Testis (tissue), 3 donors: ENCODE measurements around the gene CDH23. TPM values are rescaled to one million over a fixed set of nuclear protein-coding genes. Genes with fewer than 3 reads are reported as not detected.
A peak's percentile ranks its signal among the peaks of the same experiment; 100 is the strongest.

Experiments
- DNase-seq: peaks from one replicate; pipeline ENCODE4 v3.0.0-alpha.2; 2019
- H3K27ac ChIP-seq, 2 donors: fragments of 200-600 bp; sonication (generic); one replicate each; pipeline ENCODE4 v1.5.1; 2019
- H3K27me3 ChIP-seq: fragments of 200-600 bp; sonication (generic); one replicate; pipeline ENCODE4 v1.5.1; 2019
- H3K36me3 ChIP-seq: fragments of 200-600 bp; sonication (generic); one replicate; pipeline ENCODE4 v1.5.1; 2017; ENCODE audit warnings: low read depth; ENCODE audit errors: missing control alignments
- H3K4me1 ChIP-seq: fragments of 200-600 bp; sonication (generic); one replicate; pipeline ENCODE4 v1.5.1; 2019
- H3K4me3 ChIP-seq, 2 donors: fragments of 200-600 bp; sonication (generic); one replicate each; pipeline ENCODE4 v1.5.1; 2017 to 2019
- H3K9me3 ChIP-seq: fragments of 200-600 bp; sonication (generic); one replicate; pipeline ENCODE4 v1.5.1; 2017
- POLR2A ChIP-seq: fragments of 450-650 bp; IDR thresholded peaks from one replicate; pipeline ENCODE4 v1.6.1; 2017; ENCODE audit warnings: antibody characterized with exemption, mild to moderate bottlenecking, moderate library complexity
- WGBS, 2 donors: methylation state at CpG; one replicate each; pipeline ENCODE4 v1.1.5; 2018; 5-methylcytosine and 5-hydroxymethylcytosine counted together
- intact Hi-C: fragments of 100-400 bp; cut with DNase I; formaldehyde crosslinking; loops from one replicate; pipeline ENCODE4 v1.15.1; 2023; ENCODE audit warnings: low total_unique reads
- polyA plus RNA-seq: library from polyadenylated mRNA; stranded (reverse); fragments of 350-450 nt; fragmentation: Illumina TruSeq; extraction: RNeasy Lipid Tissue Mini Kit (QIAGEN cat#74804); gene quantifications from one replicate; pipeline ENCODE4 v1.2.3, GENCODE V29; 2014; ENCODE audit warnings: low read depth, low replicate concordance; ENCODE audit not compliant: insufficient read depth
- total RNA-seq, 2 donors: library from RNA; depleted of rRNA; stranded (reverse); fragments of >200 nt; gene quantifications; one replicate each; pipeline ENCODE4 v1.2.3, GENCODE V29; 2016
- TF ChIP-seq, protein P1 (sequence below), 3 experiments: fragments of 450-650 bp in 2 of 3; fragments of 200-600 bp in 1 of 3; sonication (generic) in 1 of 3; IDR thresholded peaks; one replicate each; pipeline ENCODE4 v1.5.1; 2016 to 2019; ENCODE audit warnings: antibody characterized with exemption in 3 of 3, mild to moderate bottlenecking in 2 of 3, moderate library complexity in 1 of 3

CDH23 gene
- total and polyA plus RNA-seq, 3 donors from 2014 or later, result 29.8 to 125 (median 81.7) TPM

DNA sequence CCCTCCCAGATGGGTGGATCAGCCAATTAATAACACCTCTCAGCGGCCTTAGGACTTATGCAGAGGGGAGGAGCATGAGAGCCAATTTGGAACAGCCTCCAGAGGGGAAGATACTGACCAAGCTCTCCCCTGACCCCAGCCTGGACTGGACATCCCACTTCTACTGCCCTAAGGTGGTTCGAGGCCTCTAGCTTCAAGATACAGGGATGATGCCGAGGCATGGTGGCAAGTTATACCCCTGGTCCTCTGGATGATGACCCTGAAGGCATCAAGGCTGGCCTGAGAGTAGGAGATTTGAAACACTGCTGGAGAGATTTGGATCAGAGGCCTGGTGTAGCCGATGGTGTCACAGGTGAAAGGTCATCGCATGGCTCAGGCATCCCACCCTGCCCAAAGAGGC, 3.2 kb downstream of the CDH23 start:
- H3K27me3 ChIP-seq, result no peaks in the 10 kb centered on the region
- WGBS, 2 donors, result 97 to 100% methylated on average over 2 to 5 of the region's 5 CpGs

DNA sequence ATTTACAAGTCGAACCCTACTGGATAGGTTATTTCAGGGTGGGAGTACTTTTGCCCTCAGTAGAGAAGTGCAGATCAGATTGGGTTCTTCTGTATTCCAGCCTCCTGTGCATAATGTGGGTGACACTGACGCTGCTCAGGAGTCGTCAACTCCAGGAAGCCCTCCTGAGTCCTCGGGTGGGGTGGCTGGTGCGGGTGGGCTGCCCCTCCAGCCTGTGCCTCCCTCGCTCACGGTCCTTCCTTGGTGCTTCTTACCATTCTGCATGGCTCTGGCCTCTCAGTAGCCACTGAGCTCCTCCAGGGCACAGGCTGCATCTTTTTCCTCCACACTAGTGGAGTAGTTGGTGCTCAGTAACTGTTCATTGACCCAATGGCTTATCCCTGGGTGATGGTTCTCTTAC, 4.3 kb downstream of the CDH23 start:
- DNase-seq, result no peak
- intact Hi-C loops, result no loop called here
- H3K4me3 ChIP-seq, result no peak overlapping the region
- no peaks in the 10 kb centered on the region for H3K36me3 ChIP-seq
- TF ChIP-seq POLR2A, result no peak
- TF ChIP-seq, protein P1, sequence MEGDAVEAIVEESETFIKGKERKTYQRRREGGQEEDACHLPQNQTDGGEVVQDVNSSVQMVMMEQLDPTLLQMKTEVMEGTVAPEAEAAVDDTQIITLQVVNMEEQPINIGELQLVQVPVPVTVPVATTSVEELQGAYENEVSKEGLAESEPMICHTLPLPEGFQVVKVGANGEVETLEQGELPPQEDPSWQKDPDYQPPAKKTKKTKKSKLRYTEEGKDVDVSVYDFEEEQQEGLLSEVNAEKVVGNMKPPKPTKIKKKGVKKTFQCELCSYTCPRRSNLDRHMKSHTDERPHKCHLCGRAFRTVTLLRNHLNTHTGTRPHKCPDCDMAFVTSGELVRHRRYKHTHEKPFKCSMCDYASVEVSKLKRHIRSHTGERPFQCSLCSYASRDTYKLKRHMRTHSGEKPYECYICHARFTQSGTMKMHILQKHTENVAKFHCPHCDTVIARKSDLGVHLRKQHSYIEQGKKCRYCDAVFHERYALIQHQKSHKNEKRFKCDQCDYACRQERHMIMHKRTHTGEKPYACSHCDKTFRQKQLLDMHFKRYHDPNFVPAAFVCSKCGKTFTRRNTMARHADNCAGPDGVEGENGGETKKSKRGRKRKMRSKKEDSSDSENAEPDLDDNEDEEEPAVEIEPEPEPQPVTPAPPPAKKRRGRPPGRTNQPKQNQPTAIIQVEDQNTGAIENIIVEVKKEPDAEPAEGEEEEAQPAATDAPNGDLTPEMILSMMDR (IDR thresholded peaks at IDR 0.05), result no peak
- no peaks in the 10 kb centered on the region for H3K27me3 ChIP-seq
- no peak overlapping the region for H3K27ac ChIP-seq
- 87 to 90% methylated on average over 7 of the region's 7 CpGs for WGBS, 2 donors
- peaks cover 17% of the 10 kb centered on the region for H3K4me1 ChIP-seq
- H3K9me3 ChIP-seq, result no peaks in the 10 kb centered on the region

More for the DNA sequence above, 3.2 kb downstream of the CDH23 start:
- H3K27ac ChIP-seq, result no peak overlapping the region
- no peaks in the 10 kb centered on the region for H3K9me3 ChIP-seq
- DNase-seq, result no peak
- no peak overlapping the region for H3K4me3 ChIP-seq
- intact Hi-C loops, result loop anchor here (5.0 to 10.0 kb wide), 2 partner anchors 172 to 415 kb away; no protein-coding TSS in a partner anchor
- TF ChIP-seq POLR2A, result no peak
- TF ChIP-seq, protein P1 (IDR thresholded peaks at IDR 0.05), result no peak
- peaks cover 11% of the 10 kb centered on the region for H3K4me1 ChIP-seq
- H3K36me3 ChIP-seq, result no peaks in the 10 kb centered on the region

DNA sequence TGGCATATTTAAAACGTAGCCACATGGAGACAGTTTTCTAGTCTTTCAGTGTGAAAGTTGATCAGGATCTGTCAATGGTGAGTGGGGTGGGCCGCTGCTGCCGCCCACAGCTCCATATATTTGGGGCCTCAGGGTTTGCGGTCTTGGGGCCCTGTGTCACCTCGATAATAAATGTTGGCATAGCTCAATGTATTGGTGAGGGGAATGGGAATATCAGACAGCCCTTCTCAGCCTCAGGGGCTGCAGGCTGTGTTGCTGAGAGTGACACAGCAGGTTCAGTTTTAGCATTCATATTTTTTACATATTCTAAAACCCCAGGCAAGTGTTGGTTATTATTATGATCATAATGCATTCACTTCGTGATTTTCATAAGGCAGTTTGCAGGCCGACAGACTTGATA, 5.3 kb downstream of the CDH23 start:
- no peak overlapping the region for H3K27ac ChIP-seq
- TF ChIP-seq, protein P1 (IDR thresholded peaks at IDR 0.05), result no peak
- no peak for TF ChIP-seq POLR2A
- H3K9me3 ChIP-seq, result no peaks in the 10 kb centered on the region
- H3K27me3 ChIP-seq, result no peaks in the 10 kb centered on the region
- no peak for DNase-seq
- WGBS, 2 donors, result 91 to 95% methylated on average over 7 of the region's 7 CpGs
- no peak overlapping the region for H3K4me3 ChIP-seq
- intact Hi-C loops, result no loop called here
- peaks cover 22% of the 10 kb centered on the region for H3K4me1 ChIP-seq
- no peaks in the 10 kb centered on the region for H3K36me3 ChIP-seq

DNA sequence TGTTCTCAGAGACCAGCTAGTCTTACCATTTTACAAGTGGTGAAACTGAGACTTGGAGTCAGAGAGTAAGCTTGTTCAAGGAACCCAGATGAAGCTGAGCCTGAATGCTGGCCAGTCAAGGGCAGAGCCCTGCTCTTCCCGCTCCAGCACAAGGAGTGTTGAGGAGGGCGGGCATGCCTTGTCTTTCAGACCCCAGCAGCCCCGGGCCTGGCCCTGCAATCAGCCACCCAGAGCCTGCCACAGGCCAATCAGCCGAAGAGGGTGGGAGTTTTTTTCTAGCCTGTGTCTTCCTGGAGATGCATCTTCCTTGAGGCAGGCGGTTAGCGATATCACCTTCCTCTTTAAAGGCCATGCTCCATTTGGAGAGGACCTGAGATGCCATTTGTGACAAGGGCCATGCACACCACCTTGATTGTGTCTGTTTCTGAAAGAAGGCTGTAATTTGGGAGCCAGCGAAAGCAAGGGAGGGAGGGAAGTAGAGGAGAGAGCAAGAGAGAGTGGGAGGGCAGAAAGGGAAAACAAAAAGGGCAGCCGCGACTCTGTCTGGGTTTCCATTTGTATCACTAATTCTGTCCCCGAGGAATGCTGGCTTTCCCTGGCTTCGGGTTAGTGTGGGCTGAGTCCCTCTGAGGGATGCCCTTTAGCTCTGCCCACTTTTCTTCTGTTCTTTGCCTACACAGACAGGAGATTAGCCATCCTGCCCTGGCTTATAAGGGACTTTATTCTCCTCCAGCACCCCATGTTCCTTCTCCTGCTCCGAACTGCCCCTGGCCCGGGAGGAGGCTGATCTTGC, 8.0 kb downstream of the CDH23 start:
- 63 to 65% methylated on average over 13 of the region's 13 CpGs for WGBS, 2 donors
- Histone ChIP-seq H3K4me1 (peaks cover 17% of the 10 kb centered on the region), H3K4me3 (no peak overlapping the region), H3K27me3 (no peaks in the 10 kb centered on the region), H3K36me3 (no peaks in the 10 kb centered on the region), H3K9me3 (no peaks in the 10 kb centered on the region), H3K27ac (peak overlapping the region in 1 of 2 donors; percentile 10)
- intact Hi-C loops, result no loop called here
- DNase-seq, result no peak
- TF ChIP-seq, protein P1 (IDR thresholded peaks at IDR 0.05), result no peak
- no peak for TF ChIP-seq POLR2A

DNA sequence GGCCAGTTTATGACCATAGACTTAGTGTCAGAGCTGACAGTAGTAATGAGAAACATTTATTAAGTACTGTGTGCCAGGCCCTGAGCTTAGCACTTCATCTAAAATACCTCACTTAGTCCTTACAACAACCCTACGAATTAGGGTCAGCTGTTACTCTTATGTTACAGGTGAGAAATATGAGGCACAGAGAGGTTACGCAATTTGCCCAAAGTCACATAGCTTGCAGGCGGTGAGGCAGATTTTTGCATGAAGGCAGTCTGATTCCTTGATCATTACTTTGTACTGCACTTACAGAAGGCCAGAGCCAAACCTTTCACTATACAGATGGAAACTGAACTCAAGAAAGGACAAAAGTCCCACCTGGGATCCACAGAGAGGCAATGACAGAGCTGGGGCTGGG, 10.2 kb downstream of the CDH23 start:
- DNase-seq, result no peak
- Histone ChIP-seq H3K27me3 (no peaks in the 10 kb centered on the region), H3K4me1 (peaks cover 17% of the 10 kb centered on the region), H3K27ac (no peak overlapping the region), H3K36me3 (no peaks in the 10 kb centered on the region), H3K9me3 (no peaks in the 10 kb centered on the region), H3K4me3 (no peak overlapping the region)
- 91 to 96% methylated on average over 3 of the region's 3 CpGs for WGBS, 2 donors
- intact Hi-C loops, result no loop called here
- TF ChIP-seq, protein P1 (IDR thresholded peaks at IDR 0.05), result no peak
